Osteoblast (primary cell): ENCODE measurements around the gene TLE7. TPM values are rescaled to one million over a fixed set of nuclear protein-coding genes. Genes with fewer than 3 reads are reported as not detected.

Experiments
- DNase-seq: peaks from one replicate; pipeline ENCODE4 v3.0.0; 2011; ENCODE audit warnings: low spot score, mixed read lengths; ENCODE audit not compliant: insufficient read length; ENCODE audit errors: missing footprints
- H2AFZ ChIP-seq: 2 replicates; pipeline ENCODE4 v1.6.0; 2011; ENCODE audit warnings: mild to moderate bottlenecking, low read length
- H3K27ac ChIP-seq: 2 replicates; pipeline ENCODE4 v1.5.1; 2011; ENCODE audit warnings: mild to moderate bottlenecking, low read depth, low read length, moderate library complexity
- H3K27me3 ChIP-seq: 2 replicates; pipeline ENCODE4 v1.6.0; 2012; ENCODE audit warnings: mild to moderate bottlenecking, control low read depth, inconsistent platforms, low read length, moderate library complexity; ENCODE audit not compliant: insufficient read depth
- H3K36me3 ChIP-seq: 2 replicates; pipeline ENCODE4 v1.5.1; 2011; ENCODE audit warnings: mild to moderate bottlenecking, low read length, control low read depth, moderate library complexity; ENCODE audit not compliant: insufficient read depth
- H3K4me1 ChIP-seq: 2 replicates; pipeline ENCODE4 v1.5.1; 2011; ENCODE audit warnings: mild to moderate bottlenecking, low read length, control low read depth, moderate library complexity; ENCODE audit not compliant: insufficient read depth
- H3K4me2 ChIP-seq: 2 replicates; pipeline ENCODE4 v1.6.0; 2011; ENCODE audit warnings: mild to moderate bottlenecking, low read length; ENCODE audit not compliant: insufficient read depth
- H3K4me3 ChIP-seq: fragments of 200-600 bp; sonication (generic); 3 replicates; pipeline ENCODE4 v1.5.1; 2012; ENCODE audit warnings: mild to moderate bottlenecking, low read length, inconsistent platforms; ENCODE audit not compliant: insufficient read depth
- H3K79me2 ChIP-seq: 2 replicates; pipeline ENCODE4 v1.6.0; 2012; ENCODE audit warnings: mild to moderate bottlenecking, low read length, control low read depth, inconsistent platforms; ENCODE audit not compliant: insufficient read depth
- H3K9me3 ChIP-seq: 2 replicates; pipeline ENCODE4 v1.5.1; 2011; ENCODE audit warnings: low read depth, low read length, control low read depth
- H4K20me1 ChIP-seq: 2 replicates; pipeline ENCODE4 v1.6.0; 2012; ENCODE audit warnings: mild to moderate bottlenecking, low read length, control low read depth; ENCODE audit not compliant: insufficient read depth
- total RNA-seq: library from RNA; depleted of rRNA; stranded (reverse); fragments of >200 nt; gene quantifications from 2 replicates; pipeline ENCODE4 v1.2.3, GENCODE V29; 2012
- TF ChIP-seq, protein P1 (sequence below): IDR thresholded peaks from 2 replicates; pipeline ENCODE4 v1.5.1; 2011; ENCODE audit warnings: mild to moderate bottlenecking, low read depth, low read length, moderate library complexity; ENCODE audit errors: extremely low read depth

The TLE7 gene
- total RNA-seq, 1 donor = not detected

DNA sequence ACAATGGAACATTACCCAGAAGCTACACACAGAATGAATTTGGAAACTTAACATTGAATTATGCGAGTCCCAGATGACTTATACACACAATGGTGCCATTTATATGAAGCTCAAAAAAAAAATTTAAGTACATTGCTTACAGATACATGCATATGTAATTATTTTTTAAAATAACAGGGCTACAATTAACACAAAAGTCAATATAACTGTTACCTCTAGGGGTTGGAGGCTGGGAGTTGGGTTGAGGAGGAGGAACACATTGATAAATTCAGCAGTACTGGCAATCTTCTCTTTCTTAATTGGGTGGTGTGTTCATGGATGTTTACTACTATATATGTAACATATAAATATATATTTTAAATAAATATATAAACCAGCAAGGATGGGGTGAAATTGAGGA is 19.1 kb upstream of the TLE7 start:
- H3K36me3 ChIP-seq = peaks cover 4% of the 10 kb centered on the region
- H3K27me3 ChIP-seq = no peaks in the 10 kb centered on the region
- peaks cover 46% of the 10 kb centered on the region for H3K79me2 ChIP-seq
- peak overlapping the region; percentile 96 for H3K4me3 ChIP-seq
- peaks cover 27% of the 10 kb centered on the region for H3K4me1 ChIP-seq
- H3K9me3 ChIP-seq = no peaks in the 10 kb centered on the region
- H3K4me2 ChIP-seq = peak overlapping the region; percentile 96
- no peak for DNase-seq
- no peak overlapping the region for H2AFZ ChIP-seq
- H3K27ac ChIP-seq = peak overlapping the region; percentile 92
- TF ChIP-seq, protein P1, sequence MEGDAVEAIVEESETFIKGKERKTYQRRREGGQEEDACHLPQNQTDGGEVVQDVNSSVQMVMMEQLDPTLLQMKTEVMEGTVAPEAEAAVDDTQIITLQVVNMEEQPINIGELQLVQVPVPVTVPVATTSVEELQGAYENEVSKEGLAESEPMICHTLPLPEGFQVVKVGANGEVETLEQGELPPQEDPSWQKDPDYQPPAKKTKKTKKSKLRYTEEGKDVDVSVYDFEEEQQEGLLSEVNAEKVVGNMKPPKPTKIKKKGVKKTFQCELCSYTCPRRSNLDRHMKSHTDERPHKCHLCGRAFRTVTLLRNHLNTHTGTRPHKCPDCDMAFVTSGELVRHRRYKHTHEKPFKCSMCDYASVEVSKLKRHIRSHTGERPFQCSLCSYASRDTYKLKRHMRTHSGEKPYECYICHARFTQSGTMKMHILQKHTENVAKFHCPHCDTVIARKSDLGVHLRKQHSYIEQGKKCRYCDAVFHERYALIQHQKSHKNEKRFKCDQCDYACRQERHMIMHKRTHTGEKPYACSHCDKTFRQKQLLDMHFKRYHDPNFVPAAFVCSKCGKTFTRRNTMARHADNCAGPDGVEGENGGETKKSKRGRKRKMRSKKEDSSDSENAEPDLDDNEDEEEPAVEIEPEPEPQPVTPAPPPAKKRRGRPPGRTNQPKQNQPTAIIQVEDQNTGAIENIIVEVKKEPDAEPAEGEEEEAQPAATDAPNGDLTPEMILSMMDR = no peak
- peaks cover 5% of the 10 kb centered on the region for H4K20me1 ChIP-seq

DNA sequence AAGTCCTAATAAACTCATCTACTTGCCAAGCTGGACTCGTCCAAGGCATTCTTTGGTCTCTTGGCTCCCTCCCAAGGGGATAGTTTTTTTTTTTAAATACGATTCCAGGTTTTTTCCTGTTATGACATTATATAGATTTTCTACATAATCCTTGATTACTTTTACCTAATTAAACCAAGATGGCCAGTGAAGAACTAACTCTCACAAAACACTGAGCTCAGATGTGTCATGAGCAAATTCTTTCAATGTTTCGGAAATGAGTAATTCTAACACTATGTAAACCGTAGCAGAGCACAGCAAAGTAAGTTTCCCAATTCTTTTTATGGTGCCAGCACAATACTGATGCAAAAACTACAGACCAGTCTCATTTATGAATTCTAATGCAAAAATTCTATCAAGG is 18.4 kb upstream of the TLE7 start:
- H3K9me3 ChIP-seq = no peaks in the 10 kb centered on the region
- peak overlapping the region; percentile 96 for H3K4me3 ChIP-seq
- H3K4me1 ChIP-seq = peaks cover 27% of the 10 kb centered on the region
- H3K36me3 ChIP-seq = peaks cover 10% of the 10 kb centered on the region
- H3K27me3 ChIP-seq = no peaks in the 10 kb centered on the region
- H2AFZ ChIP-seq = no peak overlapping the region
- H3K79me2 ChIP-seq = peaks cover 46% of the 10 kb centered on the region
- H4K20me1 ChIP-seq = peaks cover 5% of the 10 kb centered on the region
- peak overlapping the region; percentile 59 for H3K27ac ChIP-seq
- TF ChIP-seq, protein P1 = no peak
- H3K4me2 ChIP-seq = peak overlapping the region; percentile 96
- no peak for DNase-seq

DNA sequence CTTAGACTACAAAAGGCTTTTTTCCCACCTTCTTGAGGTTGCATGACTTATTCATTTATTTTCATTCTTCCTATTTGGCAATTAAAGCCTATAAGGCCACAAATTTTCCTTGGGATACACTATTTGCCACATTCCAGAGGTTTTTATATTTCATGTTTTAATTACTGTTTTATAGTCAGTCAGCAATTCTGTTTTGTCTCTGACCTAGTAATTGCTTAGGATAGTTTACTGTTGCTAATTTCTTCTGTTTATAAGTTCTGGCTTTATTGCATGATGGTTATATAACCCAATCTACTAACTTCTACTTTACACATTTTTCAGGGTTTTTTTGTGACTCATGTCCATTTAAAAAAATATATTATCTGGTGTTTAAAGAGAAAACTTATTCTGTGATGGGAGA is 17.7 kb upstream of the TLE7 start:
- no peak overlapping the region for H2AFZ ChIP-seq
- no peaks in the 10 kb centered on the region for H3K27me3 ChIP-seq
- peaks cover 27% of the 10 kb centered on the region for H3K4me1 ChIP-seq
- peaks cover 18% of the 10 kb centered on the region for H3K36me3 ChIP-seq
- peaks cover 5% of the 10 kb centered on the region for H4K20me1 ChIP-seq
- H3K9me3 ChIP-seq = no peaks in the 10 kb centered on the region
- no peak overlapping the region for H3K4me2 ChIP-seq
- DNase-seq = no peak
- TF ChIP-seq, protein P1 = no peak
- H3K4me3 ChIP-seq = peak overlapping the region; percentile 96
- peaks cover 46% of the 10 kb centered on the region for H3K79me2 ChIP-seq
- peak overlapping the region; percentile 59 for H3K27ac ChIP-seq

DNA sequence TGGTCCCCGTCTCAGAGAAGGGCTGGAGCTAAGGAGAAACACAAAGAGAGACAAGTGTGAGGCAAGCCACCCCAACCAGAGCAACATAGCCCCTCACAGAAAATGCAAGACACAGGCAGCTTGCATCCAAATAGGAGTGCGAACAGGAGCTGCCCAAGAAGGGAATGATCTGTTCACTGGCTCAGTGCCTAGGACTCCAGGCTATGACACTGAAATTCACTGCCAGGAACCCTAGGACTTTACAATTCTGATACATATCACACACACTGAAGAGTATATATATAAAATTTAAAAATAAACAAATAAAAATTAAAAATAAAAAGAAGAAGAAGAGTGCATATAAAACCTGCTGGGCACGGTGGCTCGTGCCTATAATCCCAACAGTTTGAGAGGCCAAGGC is 14.9 kb upstream of the TLE7 start:
- H3K4me1 ChIP-seq = peaks cover 23% of the 10 kb centered on the region
- peaks cover 41% of the 10 kb centered on the region for H3K79me2 ChIP-seq

More for the DNA sequence above, 14.9 kb upstream of the TLE7 start:
- TF ChIP-seq, protein P1 = no peak
- H3K27me3 ChIP-seq = no peaks in the 10 kb centered on the region
- H4K20me1 ChIP-seq = peaks cover 5% of the 10 kb centered on the region
- no peak overlapping the region for H3K4me2 ChIP-seq
- no peak for DNase-seq
- H3K36me3 ChIP-seq = peaks cover 45% of the 10 kb centered on the region
- no peak overlapping the region for H3K27ac ChIP-seq
- no peak overlapping the region for H3K4me3 ChIP-seq
- H3K9me3 ChIP-seq = peaks cover 8% of the 10 kb centered on the region
- H2AFZ ChIP-seq = no peak overlapping the region
